Skin of body (tissue), 2 donors: Measurements from ENCODE around the gene TDO2. TPM values are rescaled to one million over a fixed set of nuclear protein-coding genes. Genes with fewer than 3 reads are reported as not detected.

Source experiments
- DNase-seq: peaks from one replicate; lab custom pipeline; 2025; lab: John Stamatoyannopoulos, UW
- total RNA-seq: library from RNA; depleted of rRNA; stranded (reverse); fragments of >200 nt; gene quantifications from one replicate; pipeline ENCODE4 v1.2.3, GENCODE V29; 2014

TDO2 gene
- total RNA-seq, 1 donor from 2014 or later = 0.59 TPM

GRCh38 chr4:155953151-155954117, 49.9 kb downstream of the TDO2 start, which contains the start of gene CTSO:
Gene CTSO, minus strand, starts transcription at chr4:155953866. Its CDS starts 19 bp downstream, at chr4:155953847.
- DNase-seq = peak; percentile 81

- peak; percentile 52 for DNase-seq
These were observed 50.7 kb downstream of the TDO2 start for GRCh38 chr4:155954118-155954685.

- no peak for DNase-seq
These were observed 51.4 kb downstream of the TDO2 start for GRCh38 chr4:155954939-155955338.

GRCh38 chr4:155956461-155956860, 53.0 kb downstream of the TDO2 start:
- DNase-seq = no peak

GRCh38 chr4:155959417-155959816, 55.9 kb downstream of the TDO2 start:
- no peak for DNase-seq

- no peak for DNase-seq
These were observed 57.0 kb downstream of the TDO2 start for GRCh38 chr4:155960522-155960921.

GRCh38 chr4:155961575-155961974, 58.1 kb downstream of the TDO2 start:
- DNase-seq = no peak

GRCh38 chr4:155962767-155963166, 59.3 kb downstream of the TDO2 start:
- no peak for DNase-seq

- no peak for DNase-seq
These were observed 60.8 kb downstream of the TDO2 start for GRCh38 chr4:155964016-155964891.

GRCh38 chr4:155966171-155966570, 62.7 kb downstream of the TDO2 start:
- no peak for DNase-seq

GRCh38 chr4:155966731-155967395, 63.4 kb downstream of the TDO2 start:
- peak; percentile 40 for DNase-seq

Other genes starting within 250 kb of the TDO2 start
- 15.1 TPM for gene GUCY1A1, start 236.8 kb upstream of the TDO2 start, total RNA-seq
- 12.6 TPM for gene GUCY1B1, start 144.7 kb upstream of the TDO2 start, total RNA-seq
- not detected for gene ASIC5, start 37.4 kb upstream of the TDO2 start, total RNA-seq
- gene CTSO, start 50.2 kb downstream of the TDO2 start, total RNA-seq = 19.6 TPM